Femur (tissue), 1 donor: ENCODE measurements around the gene ACER1.

Experiments
- DNase-seq: peaks from one replicate; pipeline ENCODE4 v3.0.0-alpha.2; 2017

The ACER1 gene

DNA sequence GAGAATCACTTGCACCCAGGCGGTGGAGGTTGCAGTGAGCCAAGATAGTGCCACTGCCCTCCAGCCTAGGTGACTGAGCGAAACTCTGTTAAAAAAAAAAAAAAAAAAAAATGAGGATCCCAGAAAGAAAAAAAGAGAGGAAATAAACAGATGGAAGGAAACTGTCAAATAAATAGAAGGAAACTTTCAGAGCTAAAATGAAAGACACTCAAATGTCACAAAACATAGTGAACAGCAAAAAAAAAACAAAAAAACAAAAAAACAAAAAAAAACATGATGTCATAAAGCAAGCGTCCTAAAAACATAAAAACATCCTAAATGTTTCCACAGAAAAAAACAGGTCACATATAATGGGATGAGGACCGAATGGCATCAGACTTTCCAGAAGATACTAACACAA, 68.6 kb downstream of the ACER1 start:
- no peak for DNase-seq

DNA sequence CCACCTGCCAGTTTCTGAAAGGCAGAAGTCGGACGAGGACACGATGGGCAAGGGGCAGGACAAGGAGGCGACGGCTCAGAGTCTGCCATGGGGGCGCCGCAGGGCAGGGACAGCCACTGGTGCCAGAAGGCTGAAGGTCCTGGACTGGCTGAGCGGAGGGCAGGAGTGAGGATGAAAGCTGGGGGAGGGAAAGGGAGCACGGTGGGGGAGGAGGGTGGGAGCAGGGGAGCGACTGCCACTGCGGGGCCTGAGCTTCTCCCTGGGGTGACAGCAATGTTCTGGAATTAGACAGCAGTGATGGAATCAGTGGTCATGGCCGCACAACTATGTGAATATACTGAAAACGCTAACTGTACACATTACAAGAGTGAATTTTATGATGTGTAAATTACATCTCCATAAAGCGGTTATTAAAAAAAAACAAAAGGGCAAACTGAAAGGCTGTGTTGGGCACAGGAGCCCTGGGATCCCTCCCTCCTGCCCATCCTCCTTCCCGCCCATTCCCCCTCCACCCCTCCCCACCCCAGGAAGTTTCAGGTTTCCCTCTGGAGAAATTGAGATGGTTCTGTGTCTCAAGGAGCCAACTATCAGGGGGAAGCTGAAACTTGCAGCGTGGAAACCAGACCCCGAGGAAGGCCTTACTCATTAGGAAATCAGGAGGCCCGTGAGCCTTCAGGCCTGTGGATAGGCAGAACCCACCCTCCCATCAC, 69.5 kb downstream of the ACER1 start:
- DNase-seq, result no peak

DNA sequence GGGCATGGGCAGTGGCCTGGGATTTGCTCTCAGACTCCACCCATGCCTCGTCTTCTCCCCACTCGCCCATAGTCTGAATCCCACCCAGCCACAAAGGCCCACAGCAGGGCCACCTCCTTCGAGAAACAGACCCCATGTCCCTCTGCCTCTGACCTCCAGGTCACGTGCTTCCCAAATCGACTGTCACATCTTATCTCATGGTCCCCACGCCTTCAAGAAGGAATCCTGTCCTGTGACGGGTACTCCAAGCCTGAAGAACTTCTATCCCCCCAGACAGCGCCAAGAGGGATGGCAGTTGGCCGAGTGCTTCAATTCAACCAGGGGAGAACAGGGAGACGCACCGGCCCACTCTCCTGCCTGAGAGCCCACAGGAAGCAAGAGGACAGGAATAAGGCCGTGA, 70.1 kb downstream of the ACER1 start:
- no peak for DNase-seq

DNA sequence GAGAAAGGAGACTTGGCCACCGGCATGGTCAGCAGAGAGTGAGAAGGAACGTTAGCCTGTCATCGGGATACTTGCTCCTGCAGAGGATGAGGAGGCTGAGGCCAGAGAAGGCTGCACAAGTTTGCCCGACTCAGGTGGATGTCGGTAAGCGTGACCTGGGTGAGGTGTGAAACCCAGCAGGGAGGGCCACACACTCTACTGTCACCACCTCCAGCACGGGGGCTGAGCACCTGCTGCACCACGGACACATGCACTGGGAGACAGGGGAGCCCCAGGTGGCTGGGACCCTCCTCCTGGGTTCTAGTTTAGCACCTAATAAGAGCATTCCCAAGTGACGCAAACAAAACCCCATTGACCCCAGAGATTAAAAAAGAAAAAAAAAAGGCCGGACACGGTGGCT, 70.9 kb downstream of the ACER1 start:
- no peak for DNase-seq

DNA sequence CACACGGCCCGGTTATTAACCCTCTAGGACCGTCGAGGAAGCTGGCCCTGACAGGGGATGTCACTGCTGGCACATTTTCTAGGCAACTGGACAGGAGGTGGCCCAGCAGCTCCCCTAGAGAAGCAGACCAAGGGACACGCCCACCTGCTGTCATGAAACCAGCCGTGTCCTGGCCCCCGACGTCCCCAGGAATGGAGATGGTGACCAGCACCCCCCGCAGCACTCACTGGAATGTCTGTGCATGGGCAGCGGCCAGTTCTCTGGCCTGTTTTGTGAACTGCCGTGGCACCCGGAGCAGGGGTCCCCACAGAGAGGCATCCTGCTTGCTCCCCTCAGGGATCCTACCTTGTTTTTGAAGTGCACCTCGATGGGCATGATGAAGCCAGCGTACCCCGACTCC, 71.5 kb downstream of the ACER1 start:
- DNase-seq, result no peak

DNA sequence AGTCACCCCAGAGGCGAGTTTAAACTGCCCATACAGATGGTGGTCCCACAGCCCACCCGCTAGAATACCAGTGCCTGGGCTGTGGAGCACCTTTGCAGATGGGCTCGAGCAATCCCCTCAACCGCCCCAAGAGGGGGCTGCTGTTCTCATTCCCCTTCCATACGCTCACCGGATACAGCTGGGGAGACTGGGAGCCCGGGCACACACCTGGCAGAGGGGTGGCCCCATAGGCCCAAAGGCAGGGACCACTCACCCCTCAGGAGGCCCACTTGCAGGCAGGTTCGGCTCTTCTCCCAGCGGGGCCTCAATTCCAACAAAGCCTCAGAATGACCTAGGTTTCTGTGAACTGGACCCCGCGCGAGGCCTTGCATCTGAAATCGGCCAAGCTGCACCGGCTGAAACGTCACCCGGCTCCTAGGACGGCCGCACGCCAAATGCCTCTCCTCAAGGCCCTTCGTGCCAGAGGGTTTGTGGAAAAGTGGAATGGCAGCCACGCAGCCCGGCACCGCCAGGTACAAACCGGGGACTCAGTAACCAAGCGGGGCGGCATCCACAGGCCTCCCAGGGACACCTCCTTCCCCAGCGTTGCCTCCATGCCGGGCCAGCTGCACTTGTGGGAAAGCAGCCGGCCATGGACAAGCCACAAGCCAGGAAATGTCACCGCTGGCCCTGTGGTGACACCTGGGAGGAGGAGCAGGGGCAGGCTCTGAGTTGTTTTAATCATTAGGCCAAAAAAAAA, 72.3 kb downstream of the ACER1 start:
- DNase-seq, result no peak

DNA sequence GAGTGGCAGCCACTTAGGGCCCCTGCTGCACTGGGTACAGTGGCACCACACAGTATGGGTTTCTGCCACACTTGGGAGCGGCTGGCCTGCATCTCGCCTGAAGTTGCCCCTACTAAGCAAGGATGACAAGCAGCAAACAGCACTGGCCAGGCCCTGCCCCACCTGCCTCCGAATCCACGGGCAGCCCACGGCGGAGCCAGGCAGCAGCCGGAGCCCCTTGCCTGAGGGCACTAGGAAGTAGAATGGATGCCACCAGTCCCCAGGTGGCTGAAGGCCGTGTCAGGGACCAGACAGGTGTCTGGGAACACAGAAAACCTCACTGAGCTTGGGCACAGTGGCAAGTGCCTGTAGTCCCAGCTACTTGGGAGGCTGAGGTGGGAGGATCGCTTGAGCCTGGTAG, 73.0 kb downstream of the ACER1 start:
- DNase-seq, result no peak

DNA sequence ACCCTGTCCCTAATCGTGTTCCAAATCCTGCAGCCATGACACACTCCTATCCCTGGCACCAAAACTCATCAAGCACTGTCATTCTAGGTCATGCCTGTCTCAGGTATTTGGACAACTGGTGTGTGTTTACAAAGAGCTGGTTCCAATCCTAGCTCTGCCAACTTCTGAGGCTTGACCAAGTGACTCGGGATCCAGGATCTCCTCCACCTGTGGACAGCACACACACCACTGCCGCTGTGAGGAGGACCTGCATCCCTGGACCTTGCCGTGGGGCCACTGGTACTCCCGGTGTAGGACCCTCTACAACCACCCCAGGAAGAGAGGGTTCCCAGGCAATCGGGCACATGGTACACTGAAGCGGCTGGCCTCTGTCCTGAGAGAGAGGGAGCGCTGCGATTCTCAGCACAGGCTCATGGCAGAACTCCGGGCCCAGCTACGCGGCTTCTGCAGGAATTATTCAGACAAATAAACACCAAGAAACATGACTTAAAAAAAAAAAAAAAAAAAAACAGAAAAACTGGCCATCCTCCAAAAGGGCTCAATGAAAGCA, 74.0 kb downstream of the ACER1 start:
- DNase-seq, result no peak

DNA sequence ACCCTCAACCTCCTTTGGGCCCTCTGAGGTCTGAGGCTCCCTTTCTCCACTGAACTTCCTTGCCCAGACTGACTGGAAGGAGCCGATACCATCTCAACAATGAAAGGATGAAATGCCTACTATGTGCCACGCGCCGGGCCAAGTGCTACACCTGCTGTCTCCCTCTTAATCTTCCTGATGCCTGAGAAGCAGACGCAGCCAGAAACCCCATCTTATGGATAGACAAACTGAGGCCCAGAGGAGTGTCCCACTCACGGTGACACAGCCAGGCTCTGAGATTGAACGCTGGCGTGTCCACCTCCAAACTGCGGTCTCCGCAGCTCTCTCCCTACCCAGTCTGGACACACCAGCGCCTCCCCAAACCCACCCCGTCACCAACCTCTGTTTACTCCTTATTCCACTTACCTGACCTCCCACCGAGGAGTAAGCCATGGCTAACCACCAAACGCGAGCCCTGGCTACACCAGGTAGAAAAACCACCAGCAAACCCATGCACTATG, 74.5 kb downstream of the ACER1 start:
- no peak for DNase-seq
